H1 (cell line): ENCODE data around the gene PDK3. TPM values are rescaled to one million over a fixed set of nuclear protein-coding genes. Genes with fewer than 3 reads are reported as not detected.

Experiments
- CTCF ChIA-PET: fragments of 300-600 bp; sonication (Branson Sonifier 250); formaldehyde crosslinking; loops from one replicate; lab custom pipeline; 2021; ENCODE audit not compliant: partially characterized antibody; lab: Charles Lee
- POLR2A ChIA-PET: fragments of 300-600 bp; sonication (Branson Sonifier 250); formaldehyde crosslinking; loops from one replicate; lab custom pipeline; 2021; ENCODE audit warnings: inconsistent platforms; ENCODE audit not compliant: partially characterized antibody; lab: Charles Lee
- DNase-seq, 2 experiments: peaks; one replicate each; pipeline versions ENCODE4 v3.0.0 to v3.0.0-alpha.2; 2010 to 2022; ENCODE audit warnings: low spot score in 2 of 2, low read depth in 1 of 2, mixed read lengths in 1 of 2
- FAIRE-seq: peaks from 2 replicates; lab custom pipeline; 2011; peaks lifted over from hg19 to GRCh38; lab: Jason Lieb, UNC
- H2AFZ ChIP-seq: 2 replicates; pipeline ENCODE4 v1.8.1; 2012; ENCODE audit warnings: low read length, inconsistent platforms
- H2AK5ac ChIP-seq: 2 replicates; pipeline ENCODE4 v1.6.1; 2013; ENCODE audit warnings: low read depth, low read length
- H2BK120ac ChIP-seq: replicated peaks from 2 replicates; pipeline ENCODE3; 2013; ENCODE audit warnings: low read depth, low read length, inconsistent platforms
- H2BK12ac ChIP-seq: 2 replicates; pipeline ENCODE4 v1.6.1; 2013; ENCODE audit warnings: low read depth, low read length
- H2BK15ac ChIP-seq: 2 replicates; pipeline ENCODE4 v1.6.1; 2013; ENCODE audit warnings: low read length
- H2BK20ac ChIP-seq: 2 replicates; pipeline ENCODE4 v1.6.1; 2013; ENCODE audit warnings: low read length
- H2BK5ac ChIP-seq: 2 replicates; pipeline ENCODE4 v1.6.1; 2013; ENCODE audit warnings: low read depth, low read length
- H3K14ac ChIP-seq: 2 replicates; pipeline ENCODE4 v1.6.1; 2013; ENCODE audit warnings: inconsistent platforms; ENCODE audit not compliant: insufficient read length
- H3K18ac ChIP-seq: 2 replicates; pipeline ENCODE4 v1.6.1; 2013; ENCODE audit warnings: low read length; ENCODE audit errors: extremely low read depth
- H3K23ac ChIP-seq: 2 replicates; pipeline ENCODE4 v1.6.1; 2013; ENCODE audit warnings: inconsistent platforms; ENCODE audit not compliant: insufficient read length
- H3K23me2 ChIP-seq: 2 replicates; pipeline ENCODE4 v1.6.1; 2013; ENCODE audit warnings: low read depth, low read length
- H3K27ac ChIP-seq: 2 replicates; pipeline ENCODE4 v1.6.1; 2011; ENCODE audit warnings: low read depth, low read length, inconsistent platforms
- H3K27me3 ChIP-seq, 4 experiments: replicated peaks in 1 of 4; 1 replicate in 1 of 4; 2 replicates in 3 of 4; pipeline versions ENCODE4 v1.6.1 to v1.8.1; 2011 to 2013; ENCODE audit warnings: low read length in 3 of 4, mild to moderate bottlenecking in 3 of 4, inconsistent platforms in 2 of 4, mixed read lengths in 2 of 4, moderate library complexity in 1 of 4; ENCODE audit not compliant: control insufficient read depth in 3 of 4, insufficient read depth in 3 of 4; ENCODE audit errors: extremely low read depth in 1 of 4
- H3K36me3 ChIP-seq, 4 experiments: 2 replicates each; pipeline versions ENCODE4 v1.6.1 to v1.8.1; 2011 to 2013; ENCODE audit warnings: mild to moderate bottlenecking in 4 of 4, low read length in 3 of 4, moderate library complexity in 2 of 4, control low read depth in 1 of 4, inconsistent platforms in 1 of 4; ENCODE audit not compliant: insufficient read depth in 4 of 4, control insufficient read depth in 2 of 4
- H3K4ac ChIP-seq: replicated peaks from 2 replicates; pipeline ENCODE3; 2013; ENCODE audit warnings: low read length, low read depth, mixed read lengths, inconsistent platforms; ENCODE audit not compliant: insufficient read length
- H3K4me1 ChIP-seq, 4 experiments: replicated peaks in 1 of 4; 1 replicate in 1 of 4; 2 replicates in 3 of 4; pipeline versions ENCODE4 v1.6.1 to v1.8.1; 2011 to 2013; ENCODE audit warnings: low read length in 3 of 4, inconsistent platforms in 2 of 4, mixed read lengths in 1 of 4; ENCODE audit not compliant: insufficient read depth in 4 of 4, control insufficient read depth in 3 of 4
- H3K4me2 ChIP-seq, 2 experiments: 2 replicates each; pipeline versions ENCODE4 v1.6.1 to v1.8.1; 2011 to 2013; ENCODE audit warnings: low read depth in 2 of 2, low read length in 2 of 2, control low read depth in 1 of 2, inconsistent platforms in 1 of 2, mild to moderate bottlenecking in 1 of 2; ENCODE audit not compliant: insufficient read depth in 1 of 2
- H3K4me3 ChIP-seq, 4 experiments: fragments of 200-600, 300-600 bp in 1 of 4; sonication (generic), shearing (Covaris generic), sonication (Bioruptor Twin) in 1 of 4; 2 replicates each; pipeline versions ENCODE4 v1.5.1 to v1.8.1; 2011 to 2016; ENCODE audit warnings: low read length in 4 of 4, low read depth in 3 of 4, control low read depth in 2 of 4, inconsistent platforms in 2 of 4, mild to moderate bottlenecking in 2 of 4, mixed read lengths in 1 of 4, moderate library complexity in 1 of 4; ENCODE audit not compliant: insufficient read depth in 2 of 4; ENCODE audit errors: extremely low read depth in 1 of 4
- H3K56ac ChIP-seq: replicated peaks from 2 replicates; pipeline ENCODE3; 2013; ENCODE audit warnings: low read depth, mild to moderate bottlenecking, mixed read lengths, low read length, inconsistent platforms; ENCODE audit not compliant: insufficient read length
- H3K79me1 ChIP-seq: 2 replicates; pipeline ENCODE4 v1.6.1; 2013; ENCODE audit warnings: low read depth, low read length, control low read depth
- H3K79me2 ChIP-seq, 2 experiments: 2 replicates each; pipeline versions ENCODE4 v1.6.1 to v1.8.1; 2012 to 2013; ENCODE audit warnings: low read length in 2 of 2, mild to moderate bottlenecking in 2 of 2, inconsistent platforms in 1 of 2; ENCODE audit not compliant: insufficient read depth in 2 of 2, control insufficient read depth in 1 of 2
- H3K9ac ChIP-seq, 4 experiments: replicated peaks in 1 of 4; 1 replicate in 1 of 4; 2 replicates in 3 of 4; pipeline versions ENCODE4 v1.6.1 to v1.8.1; 2011 to 2013; ENCODE audit warnings: low read depth in 3 of 4, low read length in 3 of 4, control low read depth in 2 of 4, mild to moderate bottlenecking in 2 of 4, moderate library complexity in 2 of 4, inconsistent platforms in 1 of 4; ENCODE audit errors: extremely low read depth in 1 of 4
- H3K9me3 ChIP-seq, 2 experiments: 2 replicates each; pipeline versions ENCODE4 v1.6.1 to v1.8.1; 2012 to 2013; ENCODE audit warnings: mild to moderate bottlenecking in 2 of 2, moderate library complexity in 2 of 2, control low read depth in 1 of 2, inconsistent platforms in 1 of 2, low read depth in 1 of 2, low read length in 1 of 2, mixed read lengths in 1 of 2; ENCODE audit not compliant: insufficient read depth in 2 of 2
- H4K20me1 ChIP-seq, 2 experiments: replicated peaks in 1 of 2; 2 replicates each; pipeline versions ENCODE3 to v1.8.1; 2011 to 2013; ENCODE audit warnings: inconsistent platforms in 2 of 2, low read length in 2 of 2, mild to moderate bottlenecking in 1 of 2; ENCODE audit not compliant: insufficient read depth in 2 of 2, control insufficient read depth in 1 of 2
- H4K5ac ChIP-seq: 2 replicates; pipeline ENCODE4 v1.6.1; 2013; ENCODE audit warnings: low read length, low read depth, mixed read lengths, inconsistent platforms; ENCODE audit not compliant: insufficient read length
- H4K8ac ChIP-seq: 2 replicates; pipeline ENCODE4 v1.8.0; 2013; ENCODE audit warnings: mild to moderate bottlenecking, moderate library complexity, low read length, inconsistent platforms; ENCODE audit not compliant: insufficient read depth; ENCODE audit errors: extremely low read depth
- H4K91ac ChIP-seq: replicated peaks from 2 replicates; pipeline ENCODE3; 2013; ENCODE audit warnings: low read length, mixed read lengths, inconsistent platforms; ENCODE audit not compliant: insufficient read length
- ASH2L ChIP-seq: fragments of 200-600, 300-600 bp; sonication (generic); IDR thresholded peaks from one replicate; pipeline ENCODE4 v1.7.1; 2017; ENCODE audit warnings: low read length
- BCL11A ChIP-seq, 2 experiments: IDR thresholded peaks; one replicate each; pipeline ENCODE4 v1.6.1; 2011; ENCODE audit warnings: low read depth in 2 of 2, low read length in 2 of 2, mild to moderate bottlenecking in 2 of 2
- BRCA1 ChIP-seq: IDR thresholded peaks from 2 replicates; pipeline ENCODE4 v1.6.1; 2012; ENCODE audit warnings: low read depth, low read length, improper control_type of control experiment
- GTF2F1 ChIP-seq: IDR thresholded peaks from 2 replicates; pipeline ENCODE4 v1.6.1; 2012; ENCODE audit warnings: low read depth, low read length, improper control_type of control experiment, borderline replicate concordance
- KDM1A ChIP-seq: fragments of 200-600, 300-600 bp; sonication (generic); IDR thresholded peaks from 2 replicates; pipeline ENCODE4 v1.7.1; 2016; ENCODE audit warnings: mild to moderate bottlenecking, low read length, borderline replicate concordance
- NANOG ChIP-seq: IDR thresholded peaks from 2 replicates; pipeline ENCODE4 v1.6.1; 2011; ENCODE audit warnings: low read length, low read depth, mild to moderate bottlenecking, inconsistent platforms; ENCODE audit not compliant: insufficient read depth, poor library complexity, severe bottlenecking
- POU5F1 ChIP-seq: IDR thresholded peaks from 2 replicates; pipeline ENCODE4 v1.6.1; 2011; ENCODE audit warnings: low read depth, mild to moderate bottlenecking, low read length, moderate library complexity
- RXRA ChIP-seq: IDR thresholded peaks from 2 replicates; pipeline ENCODE4 v1.6.1; 2011; ENCODE audit warnings: low read depth, mild to moderate bottlenecking, low read length, moderate library complexity; ENCODE audit not compliant: insufficient read depth
- SIX5 ChIP-seq: IDR thresholded peaks from 2 replicates; pipeline ENCODE4 v1.6.1; 2011; ENCODE audit warnings: mild to moderate bottlenecking, low read depth, low read length
- SP4 ChIP-seq: IDR thresholded peaks from 2 replicates; pipeline ENCODE4 v1.6.1; 2012; ENCODE audit warnings: low read length, inconsistent platforms
- SRF ChIP-seq: IDR thresholded peaks from 2 replicates; pipeline ENCODE4 v1.6.1; 2011; ENCODE audit warnings: mild to moderate bottlenecking, low read depth, low read length, moderate library complexity
- TCF12 ChIP-seq: IDR thresholded peaks from 2 replicates; pipeline ENCODE4 v1.6.1; 2011; ENCODE audit warnings: low read depth, mild to moderate bottlenecking, low read length
- YY1 ChIP-seq: IDR thresholded peaks from 2 replicates; pipeline ENCODE4 v1.6.1; 2011; ENCODE audit warnings: low read depth, mild to moderate bottlenecking, low read length
- WGBS, 2 experiments: shearing (Covaris generic) in 1 of 2; methylation state at CpG; one replicate each; pipeline versions ENCODE4 v1.1.6 to v1.1.7; 2013 to 2015; ENCODE audit warnings: low lambda C conversion rate in 2 of 2, mixed read lengths in 2 of 2, inconsistent platforms in 1 of 2, low coverage in 1 of 2, missing lambda C conversion rate in 1 of 2; ENCODE audit not compliant: insufficient replicate concordance in 2 of 2, insufficient coverage in 1 of 2, insufficient read length in 1 of 2; ENCODE audit errors: extremely low coverage in 1 of 2, missing lambda C conversion rate in 1 of 2; 5-methylcytosine and 5-hydroxymethylcytosine counted together
- polyA plus RNA-seq, 7 experiments: library from polyadenylated mRNA; depleted of rRNA in 3 of 7; stranded (reverse) in 5 of 7; unstranded in 2 of 7; fragments of >200 nt in 5 of 7; fragments of 200-250 nt in 2 of 7; gene quantifications; 1 replicate in 5 of 7; 2 replicates in 1 of 7; 4 replicates in 1 of 7; pipeline versions ENCODE4 v1.2.1 to v1.2.3, GENCODE V29; 2011 to 2013; ENCODE audit warnings: missing spikeins in 2 of 7, mixed read lengths in 2 of 7
- total RNA-seq: library from RNA; stranded (reverse); fragmentation: NEBNext Ultra II Directional; extraction: Animal tissue kit (Norgen Biotek cat#: 25700); gene quantifications from 2 replicates; pipeline ENCODE4 v1.2.1, GENCODE V29; 2021

Gene PDK3
- total and polyA plus RNA-seq, 2 of the 8 experiments (the other 6 are each of a cell fraction or from before 2014, with no cell fraction given), result 22.5 to 25.5 TPM

- H3K23me2 ChIP-seq, result no peaks in the 10 kb centered on the region
- WGBS, 2 experiments, result 84% methylated on average over 8 of the region's 8 CpGs; no CpG with 5 or more reads in 1 of the 2 experiments
- DNase-seq (no peak), FAIRE-seq (no peak)
- no peaks in the 10 kb centered on the region for H3K27me3 ChIP-seq
- H4K20me1 ChIP-seq, result no peaks in the 10 kb centered on the region
- no peaks in the 10 kb centered on the region for H3K9me3 ChIP-seq
- no peaks in the 10 kb centered on the region for H3K79me1 ChIP-seq
- H3K23ac ChIP-seq, result no peak overlapping the region
- no peak overlapping the region for H3K4me2 ChIP-seq
- no peak overlapping the region for H3K27ac ChIP-seq
- no peak overlapping the region for H3K9ac ChIP-seq
- H2BK15ac ChIP-seq, result no peak overlapping the region
- no peaks in the 10 kb centered on the region for H3K36me3 ChIP-seq
- H3K4ac ChIP-seq, result no peak overlapping the region
- POLR2A ChIA-PET, result interaction anchor here (0.6 kb wide), 1 partner anchor 196 kb away, joined by 4 read pairs; no protein-coding TSS in a partner anchor
- no peak overlapping the region for H2AFZ ChIP-seq
- H3K79me2 ChIP-seq, result no peaks in the 10 kb centered on the region
- H3K56ac ChIP-seq, result no peak overlapping the region
- H2BK120ac ChIP-seq, result no peak overlapping the region
- TF ChIP-seq ASH2L (no peak), GTF2F1 (no peak), SRF (no peak), RXRA (no peak), SP4 (no peak), YY1 (no peak), TCF12 (no peak), POU5F1 (no peak), BCL11A (IDR thresholded peaks at IDR 0.05; ENCODE audit: low read depth in 2 of 2, low read length in 2 of 2) (no peak), SIX5 (no peak), KDM1A (no peak), NANOG (no peak), BRCA1 (no peak)
- H4K5ac ChIP-seq, result no peak overlapping the region
- H2BK12ac ChIP-seq, result no peak overlapping the region
- peaks cover 0 to 3% (median 0%) of the 10 kb centered on the region in 4 experiments; a peak in 1 of 7 replicates for H3K4me1 ChIP-seq
- no peak overlapping the region for H3K18ac ChIP-seq
- no peak overlapping the region for H2AK5ac ChIP-seq
- H3K4me3 ChIP-seq, result no peak overlapping the region
- H2BK5ac ChIP-seq, result no peak overlapping the region
- no peak overlapping the region for H4K8ac ChIP-seq
- H4K91ac ChIP-seq, result no peak overlapping the region
- no peak overlapping the region for H2BK20ac ChIP-seq
- no peak overlapping the region for H3K14ac ChIP-seq
- CTCF ChIA-PET, result no interaction called here
These were observed 40.1 kb upstream of the PDK3 start for GRCh38 chrX:24424948-24425347.
